22Rv1 (cell line): Measurements from ENCODE around the gene IL1RAPL2.

Experiments used
- H3K27ac ChIP-seq: fragments of 450-650 bp; 2 replicates; pipeline ENCODE4 v1.5.1; 2017
- CTCF ChIP-seq: fragments of 450-650 bp; IDR thresholded peaks from 2 replicates; pipeline ENCODE4 v1.5.1; 2017; ENCODE audit warnings: mild to moderate bottlenecking
- ZFX ChIP-seq: fragments of 450-650 bp; IDR thresholded peaks from 2 replicates; pipeline ENCODE4 v1.6.1; 2017; ENCODE audit warnings: antibody characterized with exemption, borderline replicate concordance

The IL1RAPL2 gene

GRCh38 chrX:105116486-105116885 lies 550.5 kb downstream of the IL1RAPL2 start:
- TF ChIP-seq CTCF (no peak), ZFX (no peak)
- H3K27ac ChIP-seq, result no peak overlapping the region

- no peak overlapping the region for H3K27ac ChIP-seq
- TF ChIP-seq ZFX, result no peak
- TF ChIP-seq CTCF, result no peak
Measured at GRCh38 chrX:105117621-105118020, 551.6 kb downstream of the IL1RAPL2 start.

- no peak for TF ChIP-seq CTCF
- TF ChIP-seq ZFX, result no peak
Measured at GRCh38 chrX:105120463-105120862, 554.5 kb downstream of the IL1RAPL2 start.

GRCh38 chrX:105121186-105121585 lies 555.2 kb downstream of the IL1RAPL2 start:
- no peak overlapping the region for H3K27ac ChIP-seq
- TF ChIP-seq CTCF, result no peak
- TF ChIP-seq ZFX, result no peak

More at GRCh38 chrX:105120463-105120862, 554.5 kb downstream of the IL1RAPL2 start:
- no peak overlapping the region for H3K27ac ChIP-seq

- H3K27ac ChIP-seq, result no peak overlapping the region
- TF ChIP-seq ZFX, result no peak
- TF ChIP-seq CTCF, result no peak
Measured at GRCh38 chrX:105126201-105126600, 560.2 kb downstream of the IL1RAPL2 start.

- TF ChIP-seq CTCF (no peak), ZFX (no peak)
- H3K27ac ChIP-seq, result no peak overlapping the region
Measured at GRCh38 chrX:105134273-105134672, 568.3 kb downstream of the IL1RAPL2 start.

GRCh38 chrX:105136786-105137185 lies 570.8 kb downstream of the IL1RAPL2 start:
- H3K27ac ChIP-seq, result no peak overlapping the region
- TF ChIP-seq ZFX (no peak), CTCF (no peak)
